DMS153 treated with DMSO at 0.1 percent for 48 hours (cell line): ENCODE results near the gene SHISA9.

Experiments
- DNase-seq: peaks from one replicate; lab custom pipeline; 2025; ENCODE audit not compliant: unreplicated experiment; lab: John Stamatoyannopoulos, UW

The SHISA9 gene

DNA sequence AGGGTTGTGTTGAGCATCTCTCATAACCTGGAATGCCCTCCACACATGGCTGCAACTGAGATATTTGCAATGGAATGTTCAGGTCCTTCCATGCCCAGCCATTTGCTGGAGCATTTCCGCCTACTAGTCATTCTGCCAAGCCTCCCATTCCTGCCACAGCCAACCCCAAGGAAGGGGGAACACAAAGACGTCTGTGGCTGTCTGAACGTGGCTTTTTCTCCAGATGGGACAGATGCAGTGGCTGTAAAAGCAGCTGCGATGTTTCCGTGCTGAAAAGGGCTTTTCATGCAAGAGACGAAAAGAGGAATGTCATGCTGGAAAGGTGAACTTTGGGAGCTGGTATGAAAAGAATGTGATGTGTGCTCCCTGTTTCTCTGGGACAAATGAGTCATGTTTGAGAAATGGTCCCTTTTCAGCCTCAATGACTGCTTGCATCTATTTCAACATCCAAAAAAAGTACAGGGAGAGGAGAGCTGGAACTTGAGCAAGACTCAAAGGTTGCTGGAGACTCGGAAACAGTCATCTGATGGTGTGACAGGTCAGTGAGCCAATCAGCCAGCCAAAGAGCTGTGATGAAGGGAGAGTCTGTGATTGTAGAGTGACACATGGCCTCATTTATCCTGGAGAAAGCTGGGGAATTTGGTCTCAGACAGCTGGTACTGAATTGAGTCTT lies 208.9 kb downstream of the SHISA9 start:
- no peak for DNase-seq

DNA sequence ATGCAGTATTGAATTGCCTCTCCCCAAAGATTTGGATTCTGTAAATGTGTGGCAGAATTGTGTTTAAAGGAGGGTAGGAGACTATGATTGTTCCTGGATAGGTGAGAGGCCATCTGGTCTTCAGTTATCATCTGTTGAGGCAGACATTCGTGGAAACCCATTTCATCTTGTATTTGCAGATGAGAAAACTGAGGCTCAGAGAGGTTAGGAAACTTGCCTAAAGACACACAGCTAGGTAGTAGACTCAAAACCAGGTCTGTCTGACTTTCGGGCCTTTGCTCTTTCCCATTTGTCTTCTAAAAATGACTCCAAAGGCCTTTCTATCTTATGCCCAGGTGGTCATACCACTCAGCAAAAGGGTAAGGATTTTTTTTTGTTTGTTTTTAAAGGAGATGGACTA lies 210.3 kb downstream of the SHISA9 start:
- DNase-seq = no peak

DNA sequence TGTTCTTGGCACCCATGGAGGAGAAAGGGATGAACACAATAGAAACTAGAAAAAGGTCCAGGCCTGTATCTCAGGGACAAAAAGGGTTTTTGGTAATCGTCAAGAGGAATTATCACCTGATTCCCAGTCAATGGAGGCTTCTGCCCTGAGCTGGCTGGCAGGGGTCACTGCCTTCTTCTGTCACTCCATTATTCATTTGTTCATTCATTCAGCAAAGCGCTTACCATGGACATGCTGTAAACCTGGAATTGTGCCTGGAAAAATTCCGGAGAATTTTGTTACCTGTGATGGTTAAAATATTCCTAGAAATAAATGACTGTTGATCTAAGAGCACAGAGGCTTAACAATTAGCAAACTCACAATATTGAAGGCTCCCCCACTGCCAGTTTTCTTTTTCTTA lies 212.3 kb downstream of the SHISA9 start:
- DNase-seq = no peak

DNA sequence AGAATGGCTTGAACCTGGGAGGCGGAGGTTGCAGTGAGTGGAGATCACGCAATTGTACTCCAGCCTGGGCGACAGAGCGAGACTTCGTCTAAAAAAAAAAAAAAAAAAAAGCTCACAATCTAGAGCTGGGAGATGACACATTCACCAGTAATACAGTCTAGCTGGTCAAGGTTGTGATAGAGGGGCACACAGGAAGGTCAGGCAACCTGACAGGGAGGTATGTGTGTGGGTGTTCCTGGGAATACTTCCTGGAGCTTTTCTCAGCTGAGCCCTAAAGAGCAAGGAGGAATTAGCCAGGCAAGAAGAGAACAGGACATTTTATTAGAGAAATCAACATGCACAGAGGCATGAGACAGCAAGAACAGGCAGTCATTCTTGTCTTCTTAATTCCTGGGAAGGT lies 216.7 kb downstream of the SHISA9 start:
- no peak for DNase-seq

DNA sequence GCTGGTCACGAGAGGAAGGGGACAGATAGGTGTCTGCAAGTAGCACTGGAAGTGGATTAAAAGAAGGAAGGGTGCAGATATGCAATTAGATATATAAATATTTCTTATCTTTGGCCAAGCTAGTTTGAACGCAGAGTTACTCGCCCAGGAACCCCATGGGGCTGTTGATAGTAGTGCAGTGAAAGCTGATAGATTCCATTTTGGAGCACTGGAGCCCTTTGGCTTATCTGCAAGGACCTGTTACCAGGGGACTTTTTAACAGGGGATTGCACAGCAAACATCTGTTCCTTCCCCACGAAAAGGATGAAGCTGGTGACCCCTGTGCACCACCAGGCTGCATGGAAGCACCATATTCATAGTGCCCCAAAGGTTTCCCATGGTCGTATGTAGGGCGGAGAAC lies 218.7 kb downstream of the SHISA9 start:
- DNase-seq = no peak

DNA sequence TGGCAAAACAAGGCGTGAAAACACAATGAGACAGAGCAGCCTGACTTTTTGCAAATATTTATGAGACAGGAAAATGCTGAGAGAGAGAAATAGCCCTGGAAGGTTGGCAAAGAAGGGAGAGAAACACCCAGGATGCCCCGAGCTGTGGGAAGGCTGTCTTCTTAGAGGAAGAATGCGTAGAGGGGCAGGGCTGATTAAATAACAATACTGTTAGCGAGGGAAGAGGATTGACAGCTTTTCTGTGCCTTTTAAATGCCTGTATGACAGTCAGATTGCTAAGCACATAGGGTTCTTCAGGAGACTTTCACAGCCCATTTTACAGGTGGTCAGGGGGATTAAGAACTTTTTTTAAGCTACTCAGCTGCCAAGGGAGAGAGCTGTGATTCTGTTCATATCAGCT lies 219.2 kb downstream of the SHISA9 start:
- DNase-seq = no peak

DNA sequence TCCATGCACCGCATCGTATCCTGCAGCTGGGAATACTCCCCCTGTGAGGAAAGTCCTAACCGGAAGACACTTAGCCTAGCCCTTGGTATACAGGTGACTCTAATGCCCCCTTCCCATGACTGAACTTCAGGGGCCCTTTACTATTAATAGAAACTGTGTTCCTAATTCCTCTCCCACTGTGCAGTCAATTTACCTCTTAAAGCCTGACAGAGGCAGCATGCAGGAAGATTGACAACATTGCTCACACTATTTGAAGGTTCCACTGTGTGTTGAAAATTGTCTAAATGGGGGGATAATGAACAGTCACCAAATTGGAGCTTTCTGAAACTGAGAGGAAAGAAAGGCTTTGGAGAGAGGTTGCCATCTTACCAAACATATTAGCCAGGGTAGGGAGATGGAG lies 222.6 kb downstream of the SHISA9 start:
- no peak for DNase-seq

DNA sequence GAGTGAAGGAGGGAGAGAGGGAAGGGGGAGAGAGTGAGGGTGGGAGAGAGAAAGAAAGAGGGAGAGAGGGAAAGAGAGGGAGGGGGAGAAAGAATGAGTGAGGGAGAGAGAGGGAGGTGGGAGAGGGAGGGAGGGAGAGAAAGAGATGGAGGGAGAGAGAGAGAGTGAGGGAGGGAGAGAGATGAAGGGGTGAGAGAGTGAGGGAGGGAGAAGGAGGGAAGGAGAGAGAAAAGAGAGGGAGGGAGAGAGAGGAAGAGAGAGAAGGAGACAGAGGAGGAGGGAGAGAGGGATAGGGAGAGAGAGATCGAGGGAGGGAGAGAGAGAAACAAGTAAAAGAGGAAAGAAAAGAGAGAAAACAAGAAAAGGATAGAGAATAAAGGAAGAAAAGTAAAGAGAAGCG lies 225.7 kb downstream of the SHISA9 start:
- DNase-seq = no peak

DNA sequence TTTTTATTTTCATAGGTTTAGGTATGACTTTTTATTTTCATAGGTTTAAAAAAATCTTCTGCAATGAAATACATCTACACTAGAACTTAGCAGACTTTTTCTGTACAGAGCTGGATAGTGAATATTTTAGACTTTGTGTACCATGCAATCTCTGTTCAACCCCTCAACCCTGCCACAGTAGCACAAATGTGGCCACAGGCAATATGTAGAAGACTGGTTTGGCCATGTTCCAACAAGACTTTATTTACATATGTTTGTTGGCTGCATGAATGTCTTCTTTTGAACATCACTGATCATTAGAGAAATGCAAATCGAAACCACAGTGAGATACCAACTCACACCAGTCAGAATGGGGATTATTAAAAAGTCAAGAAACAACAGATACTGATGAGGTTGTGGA lies 229.2 kb downstream of the SHISA9 start:
- no peak for DNase-seq

DNA sequence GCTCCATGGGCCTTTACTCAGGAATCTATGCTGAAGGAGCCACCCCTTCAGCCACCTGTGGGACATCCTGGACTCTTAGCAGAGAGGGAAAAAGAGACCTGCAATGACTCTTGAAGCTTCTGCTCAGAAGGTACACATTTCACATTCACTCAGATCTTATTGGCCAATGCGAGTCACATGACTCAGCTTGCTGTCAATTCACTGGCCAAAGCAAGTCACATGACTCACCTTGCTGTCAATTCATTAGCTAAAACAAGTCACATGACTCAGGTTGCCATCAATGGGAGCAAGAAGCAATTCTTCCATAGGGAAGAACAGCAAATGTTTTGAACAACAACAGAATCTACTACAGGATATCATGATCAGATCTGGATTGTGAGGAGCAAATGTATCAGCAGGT lies 233.4 kb downstream of the SHISA9 start:
- DNase-seq = no peak

DNA sequence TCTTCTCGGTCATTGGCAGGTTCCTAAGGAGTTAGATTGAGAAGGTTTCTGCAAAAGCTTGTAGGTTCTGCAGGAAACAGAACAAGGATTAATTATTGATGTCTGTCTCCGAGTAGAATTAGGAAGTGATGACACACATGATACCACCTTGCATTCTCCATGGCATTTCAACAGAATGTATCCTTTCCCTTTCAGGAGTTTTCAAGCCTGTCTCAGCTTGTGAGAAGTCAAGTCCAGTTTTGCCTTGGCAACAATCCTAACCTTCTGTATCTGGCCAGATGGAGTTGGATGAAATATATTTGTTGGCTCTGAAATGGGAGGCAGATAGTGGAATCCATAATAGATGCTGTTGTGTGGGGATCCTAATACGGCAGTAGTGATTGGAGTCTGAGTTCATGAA lies 235.5 kb downstream of the SHISA9 start:
- DNase-seq = no peak

DNA sequence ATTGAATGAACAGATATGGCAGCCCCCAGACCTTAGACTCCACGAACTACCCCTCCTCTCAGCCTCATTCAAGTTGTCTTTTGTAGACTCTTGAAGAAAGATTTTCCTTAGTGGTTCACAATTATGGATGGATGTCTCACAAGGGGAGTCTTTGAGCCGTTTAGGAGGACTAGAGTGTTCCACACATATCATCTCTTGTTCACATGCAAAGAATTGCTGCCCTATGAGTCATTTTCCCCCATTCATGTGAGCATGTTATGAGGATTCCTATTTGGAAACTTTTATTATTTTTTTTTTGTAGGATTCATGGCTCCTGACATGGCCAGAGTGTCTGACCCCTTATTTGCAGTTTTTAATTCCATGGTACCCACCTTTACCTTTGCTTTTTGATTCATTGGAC lies 237.1 kb downstream of the SHISA9 start:
- no peak for DNase-seq

DNA sequence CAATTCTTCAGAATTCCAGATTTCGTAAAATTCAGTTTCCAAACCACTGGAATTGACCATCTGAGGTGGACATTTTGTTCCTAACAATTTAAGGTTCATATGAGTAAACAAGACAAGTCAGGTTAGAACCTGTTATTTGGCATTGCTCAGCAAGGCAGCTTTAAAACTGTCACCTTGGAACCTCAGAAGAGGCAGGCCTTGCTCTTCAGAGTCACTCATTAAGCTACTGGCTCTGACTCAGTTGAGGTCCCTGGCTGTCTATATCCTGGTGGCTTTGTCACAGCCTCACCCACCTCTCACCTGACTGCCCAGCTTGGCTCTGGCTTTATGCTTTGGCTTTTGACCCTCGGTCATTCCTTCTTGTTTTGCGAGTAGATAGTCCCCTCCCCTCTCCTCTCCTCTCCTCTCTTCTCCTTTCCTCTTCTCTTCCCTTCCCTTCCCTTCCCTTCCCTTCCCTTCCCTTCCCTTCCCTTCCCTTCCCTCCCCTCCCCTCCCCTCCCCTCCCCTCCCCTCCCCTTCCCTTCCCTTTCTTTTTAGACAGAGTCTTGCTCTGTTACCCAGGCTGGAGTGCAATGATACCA lies 238.4 kb downstream of the SHISA9 start:
- no peak for DNase-seq

DNA sequence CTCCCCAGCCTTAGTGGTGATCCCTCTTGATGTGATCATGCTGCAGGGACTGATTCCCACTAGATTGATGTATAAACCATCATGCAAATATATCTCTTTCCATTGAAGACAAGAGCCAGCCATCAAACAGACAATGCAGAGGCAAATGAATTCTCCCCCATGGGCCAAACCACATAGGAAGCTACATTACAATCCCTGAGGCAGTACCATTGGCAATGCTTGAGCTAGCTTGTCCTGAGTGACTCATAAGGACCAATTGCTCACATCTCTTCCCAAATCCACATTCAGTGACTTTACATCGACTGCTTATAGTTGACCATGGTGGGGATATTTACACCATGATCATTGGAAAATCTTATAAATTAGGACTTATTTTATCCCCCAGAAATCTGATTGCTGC lies 242.2 kb downstream of the SHISA9 start:
- no peak for DNase-seq

DNA sequence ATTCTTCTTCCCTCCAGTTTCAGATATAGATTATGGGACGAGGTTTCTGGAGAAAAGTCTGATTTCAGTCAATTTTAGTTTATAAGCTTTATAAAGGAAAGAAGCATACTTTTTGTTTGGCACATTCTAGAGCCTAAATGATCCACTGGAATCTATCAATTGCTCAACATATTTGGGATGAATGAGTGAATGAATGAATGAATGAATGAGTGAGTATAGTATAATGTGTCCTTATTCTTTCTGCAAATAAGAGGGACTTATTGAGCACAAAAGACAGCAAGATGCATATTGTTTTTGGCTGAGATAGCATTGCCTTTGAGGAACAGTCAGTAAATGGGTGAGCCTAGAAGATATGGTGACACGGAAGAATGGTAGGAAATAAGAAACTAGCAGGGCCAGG lies 245.4 kb downstream of the SHISA9 start:
- DNase-seq = no peak

DNA sequence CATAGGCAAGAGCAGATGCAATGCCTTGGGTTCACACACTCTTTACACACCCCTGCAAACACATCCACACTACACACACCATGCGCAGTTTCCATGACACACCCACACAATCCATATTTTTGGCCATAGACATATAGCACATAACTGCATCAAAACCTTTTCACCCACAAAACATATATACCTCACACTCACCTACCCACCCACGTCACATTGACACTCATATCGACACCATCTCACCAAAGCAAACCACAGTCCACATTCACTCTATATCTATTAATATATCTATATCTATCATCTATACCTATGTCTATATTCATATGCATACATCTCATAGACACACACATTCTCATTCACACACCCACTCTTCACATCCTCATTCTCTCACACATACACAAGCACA lies 246.9 kb downstream of the SHISA9 start:
- no peak for DNase-seq

DNA sequence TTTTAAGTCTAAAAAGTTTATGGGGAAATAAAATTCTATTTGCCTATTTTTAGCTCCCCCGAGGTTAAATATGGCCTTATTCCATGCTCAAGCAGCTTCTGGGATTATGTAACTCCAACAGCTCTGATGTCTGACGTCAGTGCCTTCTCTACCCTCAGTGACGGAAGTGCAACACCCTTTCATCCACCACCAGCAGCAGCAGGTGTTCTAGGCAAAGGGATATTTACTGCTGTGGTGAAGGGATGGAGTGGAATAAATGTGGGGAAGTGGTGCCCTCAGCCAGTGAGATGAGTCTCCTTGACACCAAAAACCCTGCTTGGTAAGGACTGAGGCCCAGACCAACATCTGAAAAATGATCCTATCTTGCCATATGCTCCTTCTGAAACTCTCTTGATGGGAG lies 247.4 kb downstream of the SHISA9 start:
- no peak for DNase-seq

DNA sequence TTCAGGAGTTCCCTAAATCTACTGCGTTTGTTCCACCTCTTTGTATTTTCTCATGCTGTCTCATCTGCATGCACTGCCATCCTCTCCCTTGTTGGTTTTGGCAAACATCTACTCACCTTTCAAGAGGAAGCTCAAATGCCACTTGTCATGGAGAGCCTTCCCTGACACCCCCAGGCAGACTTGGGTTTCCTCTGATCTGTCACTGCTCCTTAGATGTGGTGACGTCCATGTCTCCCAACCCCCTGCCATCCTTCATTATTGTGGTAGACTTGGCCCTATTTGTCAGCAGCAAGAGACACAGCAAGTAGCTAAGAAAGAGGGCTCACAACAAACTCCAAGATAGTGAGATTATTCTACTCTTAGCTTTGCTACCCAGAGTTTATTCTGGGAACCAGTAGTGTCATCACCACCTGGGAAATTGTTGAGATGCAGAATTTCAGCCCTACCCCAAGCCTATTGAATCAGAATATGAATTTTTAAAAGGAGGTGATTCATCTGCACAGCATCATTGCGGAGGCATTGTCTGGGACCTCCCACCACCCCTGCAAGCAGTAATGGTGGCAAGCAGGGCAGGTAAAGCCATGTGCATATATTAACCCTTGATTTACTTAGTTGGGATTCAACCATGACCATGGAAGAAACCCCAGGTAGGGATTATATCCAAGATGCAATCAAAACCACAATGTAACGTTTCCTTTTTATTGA lies 248.9 kb downstream of the SHISA9 start:
- DNase-seq = no peak

DNA sequence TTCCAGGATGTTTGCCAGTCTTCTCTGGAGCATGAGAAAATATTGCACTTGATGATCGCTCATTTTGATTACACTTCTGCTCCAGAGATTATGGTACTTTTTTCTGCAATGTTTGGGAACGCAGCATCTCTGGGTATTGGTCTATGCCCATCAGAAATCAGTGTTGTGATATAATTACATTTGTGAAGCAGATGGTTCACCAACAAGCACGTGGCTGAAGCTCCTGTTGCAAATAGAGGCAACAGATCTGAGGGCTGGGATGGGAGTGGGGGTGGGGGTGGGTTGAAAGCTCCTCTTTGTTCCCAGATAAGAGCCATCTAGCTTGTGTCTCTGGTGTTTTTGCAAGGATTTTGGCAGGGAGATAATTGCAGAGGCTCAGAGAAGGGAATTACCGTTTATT lies 252.3 kb downstream of the SHISA9 start:
- DNase-seq = no peak

DNA sequence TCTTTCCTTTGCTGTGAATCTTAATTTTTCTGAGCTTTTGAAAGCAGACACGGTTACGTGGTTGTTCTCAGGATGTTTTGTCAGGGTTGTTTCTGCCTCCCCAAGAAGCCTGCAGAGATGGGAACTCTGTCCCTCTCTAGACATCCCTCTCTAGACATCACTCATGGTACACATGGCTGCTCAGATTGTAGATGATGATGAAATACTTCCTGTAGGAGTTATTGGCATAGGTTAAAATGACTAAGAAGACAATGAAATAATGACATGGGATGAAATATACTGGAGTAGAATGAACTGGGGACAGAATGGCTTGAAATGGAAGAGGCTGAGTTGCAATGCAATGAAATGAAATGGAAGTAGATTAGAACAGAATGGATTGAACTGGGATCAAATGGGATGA lies 253.4 kb downstream of the SHISA9 start:
- no peak for DNase-seq

DNA sequence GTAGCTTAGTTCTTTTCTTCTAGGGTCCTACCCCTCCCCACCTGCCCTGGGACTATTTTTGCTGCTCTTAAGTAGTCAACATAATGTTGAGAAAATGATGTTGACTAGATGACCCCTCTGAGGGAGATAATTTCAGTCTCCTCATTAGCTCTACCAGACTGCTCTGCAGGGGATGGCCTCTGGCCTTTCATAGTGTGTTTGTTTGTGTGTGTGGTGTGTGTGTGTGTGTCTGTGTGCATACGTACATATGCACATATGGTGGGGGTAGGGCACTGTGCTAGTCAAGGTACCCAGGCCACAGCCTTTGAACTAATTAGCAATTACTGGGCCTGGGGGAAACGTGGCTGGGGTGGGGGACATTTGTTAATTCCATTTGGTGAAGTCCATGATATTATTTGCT lies 254.0 kb downstream of the SHISA9 start:
- DNase-seq = no peak

DNA sequence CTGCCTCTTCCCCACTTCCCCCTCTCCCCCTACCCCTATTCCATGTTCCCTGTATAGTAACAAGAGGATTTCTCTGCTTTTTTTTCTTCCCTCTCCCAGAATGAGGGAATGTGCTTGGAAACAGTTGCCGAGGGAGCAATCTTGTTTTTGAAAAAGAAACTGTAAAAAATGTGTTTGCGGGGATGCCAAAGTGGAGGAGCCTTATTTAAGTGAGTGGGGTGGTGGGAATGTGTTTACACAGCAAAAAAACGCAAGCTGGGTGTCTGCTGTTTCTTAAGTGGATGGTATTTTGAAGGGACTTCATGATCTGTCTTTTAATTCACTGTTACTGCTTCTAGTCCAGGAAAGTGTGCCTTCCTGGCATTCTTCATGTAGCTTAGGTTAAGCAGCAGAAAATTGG lies 254.4 kb downstream of the SHISA9 start:
- no peak for DNase-seq

DNA sequence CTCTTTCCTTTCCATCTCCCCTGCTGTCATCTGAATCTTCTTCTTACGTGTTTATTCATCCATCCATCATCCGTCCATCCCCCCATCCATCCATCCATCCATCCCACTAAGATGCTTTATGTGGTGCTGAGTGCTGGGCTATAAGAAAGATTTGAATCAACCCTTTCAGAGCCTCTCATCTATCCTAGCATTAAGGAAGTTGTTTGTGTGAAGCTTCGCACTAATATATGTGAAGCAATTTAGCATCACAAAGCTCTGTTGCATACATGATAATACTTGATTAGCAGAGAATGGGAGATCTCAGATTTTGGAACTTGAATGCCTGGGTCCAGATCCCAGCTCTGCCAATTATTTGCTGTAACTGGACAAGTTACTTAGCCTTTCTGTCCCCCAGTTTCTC lies 255.7 kb downstream of the SHISA9 start:
- no peak for DNase-seq
